Measurements from ENCODE around the gene HELLS. TPM values are rescaled to one million over a fixed set of nuclear protein-coding genes. Genes with fewer than 3 reads are reported as not detected.
"Not testable (repeated sequence)": the region's sequence is repeated elsewhere in the genome, so short reads cannot be mapped to it uniquely, and the experiment has no call there.

The HELLS gene
- total RNA-seq, 1 experiment from 2014 or later = 181 TPM

GRCh38 chr10:94631077-94631875, 85.7 kb downstream of the HELLS start:
- no TSS peak for BruUV-seq (replicated peaks)
- Histone ChIP-seq H3K4me1 (ENCODE audit: insufficient read depth, low read length, poor library complexity, severe bottlenecking) (no peaks in the 10 kb centered on the region), H3K27me3 (replicated peaks; ENCODE audit: insufficient read depth, low read depth, low read length, poor library complexity) (no peaks in the 10 kb centered on the region), H3K36me3 (ENCODE audit: insufficient read depth, low read length, poor library complexity, severe bottlenecking) (no peaks in the 10 kb centered on the region), H3K4me3 (ENCODE audit: low read depth, low read length, poor library complexity, severe bottlenecking) (no peak overlapping the region), H3K27ac (ENCODE audit: low read depth, low read length, poor library complexity, severe bottlenecking) (no peak overlapping the region), H3K9me3 (ENCODE audit: low read depth, low read length, poor library complexity, severe bottlenecking) (no peaks in the 10 kb centered on the region)
- TF ChIP-seq EZH2 (IDR thresholded peaks at IDR 0.05; ENCODE audit: borderline replicate concordance, low read depth, low read length, poor library complexity, severe bottlenecking) = no peak
- no peak for TF ChIP-seq CTCF (conservative IDR thresholded peaks at IDR 0.05; ENCODE audit: low read depth, low read length)
- ChIA-PET CTCF (no interaction called here), POLR2A (ENCODE audit: low non-redundant PET) (no interaction called here)
- intact Hi-C loops (cut with micrococcal nuclease; ENCODE audit: unreplicated experiment) = no loop called here
- no peak for DNase-seq (ENCODE audit: low spot score)

- no TSS peak for BruUV-seq (replicated peaks)
- ChIA-PET POLR2A (ENCODE audit: low non-redundant PET) (no interaction called here), CTCF (no interaction called here)
- Histone ChIP-seq H3K27ac (ENCODE audit: low read depth, low read length, poor library complexity, severe bottlenecking) (no peak overlapping the region), H3K4me1 (ENCODE audit: insufficient read depth, low read length, poor library complexity, severe bottlenecking) (no peaks in the 10 kb centered on the region), H3K4me3 (ENCODE audit: low read depth, low read length, poor library complexity, severe bottlenecking) (no peak overlapping the region), H3K36me3 (ENCODE audit: insufficient read depth, low read length, poor library complexity, severe bottlenecking) (no peaks in the 10 kb centered on the region), H3K9me3 (ENCODE audit: low read depth, low read length, poor library complexity, severe bottlenecking) (no peaks in the 10 kb centered on the region), H3K27me3 (replicated peaks; ENCODE audit: insufficient read depth, low read depth, low read length, poor library complexity) (no peaks in the 10 kb centered on the region)
- intact Hi-C loops (cut with micrococcal nuclease; ENCODE audit: unreplicated experiment) = no loop called here
- DNase-seq (ENCODE audit: low spot score) = no peak
- no peak for TF ChIP-seq CTCF (conservative IDR thresholded peaks at IDR 0.05; ENCODE audit: low read depth, low read length)
- TF ChIP-seq EZH2 (IDR thresholded peaks at IDR 0.05; ENCODE audit: borderline replicate concordance, low read depth, low read length, poor library complexity, severe bottlenecking) = no peak
Measured at GRCh38 chr10:94632954-94633353, 87.4 kb downstream of the HELLS start.

- H3K27me3 ChIP-seq (replicated peaks; ENCODE audit: insufficient read depth, low read depth, low read length, poor library complexity); DNase-seq (ENCODE audit: low spot score); H3K36me3 ChIP-seq (ENCODE audit: insufficient read depth, low read length, poor library complexity, severe bottlenecking); POLR2A ChIA-PET (ENCODE audit: low non-redundant PET); BruUV-seq (replicated peaks); intact Hi-C loops (cut with micrococcal nuclease; ENCODE audit: unreplicated experiment); H3K4me1 ChIP-seq (ENCODE audit: insufficient read depth, low read length, poor library complexity, severe bottlenecking); CTCF ChIA-PET; H3K27ac ChIP-seq (ENCODE audit: low read depth, low read length, poor library complexity, severe bottlenecking); H3K4me3 ChIP-seq (ENCODE audit: low read depth, low read length, poor library complexity, severe bottlenecking); H3K9me3 ChIP-seq (ENCODE audit: low read depth, low read length, poor library complexity, severe bottlenecking): not testable (repeated sequence)
Measured at GRCh38 chr10:94638097-94638496, 92.5 kb downstream of the HELLS start.

GRCh38 chr10:94639902-94640301, 94.3 kb downstream of the HELLS start:
- Histone ChIP-seq H3K4me1 (ENCODE audit: insufficient read depth, low read length, poor library complexity, severe bottlenecking) (no peaks in the 10 kb centered on the region), H3K4me3 (ENCODE audit: low read depth, low read length, poor library complexity, severe bottlenecking) (no peak overlapping the region), H3K27ac (ENCODE audit: low read depth, low read length, poor library complexity, severe bottlenecking) (no peak overlapping the region), H3K36me3 (ENCODE audit: insufficient read depth, low read length, poor library complexity, severe bottlenecking) (no peaks in the 10 kb centered on the region), H3K27me3 (replicated peaks; ENCODE audit: insufficient read depth, low read depth, low read length, poor library complexity) (no peaks in the 10 kb centered on the region), H3K9me3 (ENCODE audit: low read depth, low read length, poor library complexity, severe bottlenecking) (no peaks in the 10 kb centered on the region)
- POLR2A ChIA-PET (ENCODE audit: low non-redundant PET) = no interaction called here
- TF ChIP-seq EZH2 (IDR thresholded peaks at IDR 0.05; ENCODE audit: borderline replicate concordance, low read depth, low read length, poor library complexity, severe bottlenecking) (no peak), CTCF (conservative IDR thresholded peaks at IDR 0.05; ENCODE audit: low read depth, low read length) (no peak)
- BruUV-seq (replicated peaks) = no TSS peak
- intact Hi-C loops (cut with micrococcal nuclease; ENCODE audit: unreplicated experiment) = no loop called here
- DNase-seq (ENCODE audit: low spot score) = no peak
- CTCF ChIA-PET = no interaction called here
